CMK (cell line): ENCODE data around the gene TXLNB.

ENCODE experiments used
- DNase-seq: peaks from one replicate; pipeline ENCODE4 v3.0.0-alpha.2; 2010; ENCODE audit warnings: low read depth

The TXLNB gene

DNA sequence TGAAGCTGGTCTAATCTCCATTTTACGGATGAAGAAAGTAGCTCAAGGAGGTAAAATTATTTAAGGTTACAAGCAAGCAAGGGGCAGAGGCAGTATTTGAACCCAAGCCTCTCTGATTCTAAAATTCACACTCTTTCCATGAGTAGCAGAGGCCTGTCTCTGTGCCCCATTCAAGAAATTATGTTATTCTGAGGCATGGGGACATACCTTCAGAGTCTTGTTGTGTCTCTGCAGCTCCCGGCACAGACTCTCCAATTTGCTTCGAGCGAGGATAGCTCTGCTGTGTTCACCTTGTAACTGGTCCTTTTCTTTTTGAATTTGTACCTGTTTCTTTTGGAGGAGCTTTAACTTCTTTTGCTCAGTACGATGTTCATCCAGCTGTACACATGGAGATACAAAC, 21.5 kb downstream of the TXLNB start:
- DNase-seq: no peak

DNA sequence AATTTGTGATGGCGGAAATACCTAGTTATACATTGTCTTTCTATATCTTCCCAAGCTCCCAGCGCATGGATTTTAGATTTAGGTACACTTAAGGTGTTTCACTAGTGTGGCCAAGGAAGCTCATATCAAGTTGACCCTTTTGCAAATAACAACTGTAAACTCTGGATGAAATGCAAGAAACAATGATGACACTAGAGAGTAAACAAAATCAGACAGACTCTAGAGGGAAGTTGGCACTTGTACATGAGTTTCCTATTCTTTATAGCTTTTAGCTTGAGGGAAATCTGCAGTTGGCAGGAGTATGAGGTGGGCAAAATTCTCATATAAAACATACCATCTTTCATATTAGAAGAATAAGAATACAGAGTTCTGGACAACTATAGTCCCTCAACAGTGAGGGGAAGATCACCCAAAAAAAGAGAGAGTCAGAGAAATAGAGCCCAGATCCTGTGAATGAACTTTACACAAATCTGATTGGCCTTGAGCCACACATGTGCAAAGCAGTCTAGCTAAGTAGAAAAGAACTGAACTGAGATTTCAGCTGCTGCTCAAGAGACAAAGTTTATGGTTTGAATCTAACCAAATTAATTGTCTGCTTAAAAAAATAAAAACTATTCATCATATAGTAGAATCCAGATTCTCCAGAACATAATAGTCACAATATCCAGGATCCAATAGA, 26.1 kb downstream of the TXLNB start:
- no peak for DNase-seq

DNA sequence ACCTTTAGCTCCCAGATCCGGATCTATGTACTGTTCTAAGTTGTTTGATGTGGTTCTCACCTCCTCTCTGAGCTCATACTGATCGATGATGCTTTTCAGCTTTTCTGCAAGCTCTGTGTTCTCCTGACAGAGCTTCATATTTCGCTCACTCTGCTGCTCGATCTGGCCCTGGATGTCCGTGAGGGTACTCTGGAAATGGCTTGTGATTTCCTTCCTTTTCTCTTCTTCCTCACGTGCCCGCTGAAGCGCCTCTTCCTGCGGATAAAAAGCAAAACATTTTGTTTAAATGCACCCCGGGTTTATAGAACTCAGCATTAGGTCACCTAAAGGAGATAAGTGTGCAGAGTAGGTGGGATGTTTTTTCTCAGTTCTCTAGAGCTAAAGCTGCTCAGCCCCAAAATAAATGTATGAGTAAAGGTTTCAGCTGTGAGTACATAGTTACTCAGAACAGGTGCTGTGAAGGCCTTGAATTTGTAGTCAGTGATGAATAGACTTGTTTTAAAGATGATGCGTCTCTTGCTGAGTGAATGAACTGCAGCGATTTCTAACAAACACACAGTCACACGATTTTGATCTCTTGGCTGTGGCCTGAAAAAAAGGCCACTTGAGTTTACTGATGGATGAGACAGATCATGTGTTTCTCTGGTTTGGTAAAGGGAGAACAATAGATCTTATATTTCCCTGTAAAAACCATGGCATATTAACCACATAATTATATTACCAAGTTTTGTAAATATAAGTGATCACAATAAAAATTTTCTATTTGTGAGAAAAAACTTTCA, 29.1 kb downstream of the TXLNB start:
- DNase-seq: no peak

DNA sequence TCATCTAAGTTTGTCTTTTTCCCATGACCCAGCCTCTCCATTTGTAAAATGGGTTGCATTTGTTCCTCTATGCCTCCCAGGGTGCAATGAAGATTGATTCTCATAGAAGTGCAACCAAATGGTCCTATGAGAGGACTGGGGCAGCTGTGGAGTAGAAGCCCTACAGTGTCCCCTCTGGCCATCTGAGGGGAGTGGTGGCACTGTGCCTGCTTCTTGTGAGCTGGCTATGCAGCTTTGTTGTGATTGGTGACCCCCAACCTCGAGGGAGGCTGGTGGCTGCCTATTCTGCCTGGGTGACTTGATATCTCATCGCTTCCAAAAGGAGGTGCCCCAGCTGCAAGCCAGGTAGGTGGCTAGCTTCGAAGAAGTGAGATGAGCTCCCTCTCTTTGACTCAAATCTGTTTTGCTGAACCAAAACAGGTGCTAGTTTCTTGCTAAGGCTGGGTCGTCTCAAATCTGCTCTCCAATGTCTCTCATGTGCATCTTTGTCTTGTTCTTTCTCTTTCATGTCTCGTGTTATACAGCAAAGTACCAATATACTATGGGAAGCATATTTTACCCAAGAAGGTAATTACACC, 33.9 kb downstream of the TXLNB start:
- no peak for DNase-seq

DNA sequence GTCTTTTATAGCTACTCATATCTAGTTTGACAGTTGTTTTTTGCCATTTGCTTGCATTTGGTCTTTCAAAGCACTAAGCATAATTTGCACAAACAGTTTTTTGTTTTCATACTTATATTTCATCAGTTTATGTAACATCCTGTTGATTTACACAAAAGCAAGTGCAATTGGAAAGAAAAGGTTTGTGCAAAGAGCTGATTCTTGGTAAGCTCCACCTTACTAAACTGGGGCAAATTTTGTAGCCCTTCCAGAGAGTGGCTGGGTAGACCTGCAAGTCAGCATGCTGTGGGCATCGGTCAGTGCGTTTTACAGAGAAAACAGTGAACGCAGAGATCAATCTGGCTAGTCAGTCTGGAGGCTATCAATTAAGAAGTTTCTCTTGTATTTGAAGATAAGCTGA, 34.5 kb downstream of the TXLNB start:
- DNase-seq: no peak

DNA sequence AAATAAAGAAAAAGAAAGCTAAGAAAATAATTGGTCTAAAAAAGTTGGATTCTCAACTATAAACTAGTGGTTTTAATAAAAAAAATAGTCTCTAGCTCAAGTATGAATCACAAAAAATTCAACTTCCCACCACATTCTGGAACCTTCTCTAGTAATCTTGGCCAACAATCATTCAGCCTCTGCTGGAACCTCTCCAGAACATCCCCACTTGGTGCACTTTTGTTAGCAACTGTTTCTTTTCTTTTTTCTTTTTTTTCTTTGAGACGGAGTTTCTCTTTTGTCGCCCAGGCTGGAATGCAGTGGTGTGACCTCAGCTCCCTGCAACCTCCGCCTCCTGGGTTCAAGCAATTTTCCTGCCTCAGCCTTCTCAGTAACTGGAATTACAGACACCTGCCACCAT, 35.7 kb downstream of the TXLNB start:
- DNase-seq: no peak

DNA sequence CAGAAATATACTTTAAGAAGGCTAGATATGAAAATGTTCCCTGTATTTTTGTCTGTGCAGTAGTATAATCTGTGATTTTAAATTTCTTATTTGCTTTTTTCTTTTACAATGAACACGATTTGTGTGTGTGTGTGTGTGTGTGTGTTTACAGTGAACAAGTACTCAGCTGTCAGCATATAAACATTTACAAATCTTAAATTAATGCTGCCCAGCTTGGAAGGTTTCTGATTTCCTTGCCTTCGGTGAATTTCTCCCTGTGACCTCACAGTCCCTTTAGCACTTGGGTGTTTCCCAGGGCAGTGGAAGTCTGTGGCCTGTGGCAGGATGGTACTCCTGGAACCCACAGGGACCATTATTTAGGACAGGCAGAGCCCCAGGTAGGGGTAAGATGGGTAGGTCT, 37.6 kb downstream of the TXLNB start:
- no peak for DNase-seq

DNA sequence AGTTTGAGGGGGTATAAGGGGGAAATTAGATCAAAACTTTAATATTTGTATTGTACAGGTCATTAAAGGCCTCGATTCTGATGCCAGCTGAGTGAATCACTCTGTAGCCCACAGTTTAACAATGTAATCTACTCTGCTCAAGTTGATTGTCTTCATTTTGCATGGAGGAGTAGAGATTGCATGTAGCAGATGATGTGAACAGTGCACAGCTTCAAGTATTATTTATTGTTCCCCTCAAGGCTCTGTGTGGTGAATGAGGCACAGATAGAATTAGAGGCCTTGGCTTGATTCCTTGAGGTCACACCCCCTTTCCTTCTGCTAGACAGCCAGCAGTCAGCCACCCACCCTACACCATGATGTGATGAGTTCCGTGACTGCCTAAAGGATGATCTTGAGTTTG, 38.1 kb downstream of the TXLNB start:
- DNase-seq: no peak

DNA sequence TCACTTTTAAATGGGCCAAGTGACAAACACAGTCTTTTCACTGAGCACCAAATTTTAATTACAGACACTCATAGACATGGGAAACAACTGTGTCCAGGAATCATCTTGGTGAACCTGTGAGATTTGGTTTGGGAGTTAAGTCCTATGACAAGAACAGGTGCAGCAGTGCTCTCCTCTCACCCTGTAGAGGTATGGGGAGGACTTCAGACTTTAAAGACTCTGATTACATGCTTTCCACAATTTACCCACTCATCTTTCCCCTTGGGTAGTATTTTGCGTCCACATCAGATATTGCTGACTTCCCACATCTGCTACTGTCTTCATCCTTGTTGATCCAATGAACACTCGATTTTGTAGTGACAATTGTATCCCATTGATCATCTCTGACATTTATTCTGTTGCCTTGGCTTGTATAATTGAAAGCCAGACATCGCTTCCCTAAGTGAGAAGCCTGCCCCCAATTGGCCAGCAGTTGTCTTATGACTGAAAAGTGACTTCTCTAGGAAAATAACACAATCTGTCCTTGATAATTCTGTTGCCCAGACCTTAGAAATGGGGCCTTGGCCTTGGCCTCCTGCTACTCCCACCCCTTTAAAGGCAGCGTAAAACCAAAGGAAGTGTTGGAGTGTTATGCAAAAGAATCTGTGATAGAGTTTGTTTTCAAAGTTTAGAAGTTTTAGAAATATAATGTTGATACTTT, 40.0 kb downstream of the TXLNB start:
- no peak for DNase-seq

DNA sequence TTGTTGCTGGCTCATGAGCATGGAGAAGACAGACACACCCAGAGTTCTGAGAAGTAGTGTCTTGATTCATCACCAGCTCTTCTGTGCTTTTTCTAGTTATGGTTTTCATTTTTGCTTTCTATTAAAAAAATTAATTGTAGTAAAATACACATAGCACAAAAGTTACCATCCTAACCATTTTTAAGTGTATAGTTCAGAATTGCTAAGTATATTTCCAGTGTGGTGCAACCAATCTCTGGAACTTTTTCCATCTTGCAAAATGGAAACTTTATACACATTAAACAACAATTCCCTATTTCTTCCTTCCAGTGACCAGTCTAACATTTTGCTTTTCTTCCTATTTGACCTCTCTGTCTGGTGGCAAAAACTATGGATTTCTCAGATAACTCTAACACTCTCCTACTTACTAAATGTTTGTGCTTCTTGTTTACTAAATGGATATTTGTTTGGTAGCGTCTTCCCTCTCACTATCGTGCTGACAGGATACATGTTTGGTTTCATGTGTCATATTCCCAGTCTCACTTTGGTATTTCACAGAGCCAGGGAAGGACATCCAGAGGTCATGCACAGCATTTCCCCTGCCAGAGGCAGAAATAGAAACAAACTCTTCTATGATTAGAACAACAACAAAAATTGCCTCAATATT, 40.6 kb downstream of the TXLNB start:
- no peak for DNase-seq

DNA sequence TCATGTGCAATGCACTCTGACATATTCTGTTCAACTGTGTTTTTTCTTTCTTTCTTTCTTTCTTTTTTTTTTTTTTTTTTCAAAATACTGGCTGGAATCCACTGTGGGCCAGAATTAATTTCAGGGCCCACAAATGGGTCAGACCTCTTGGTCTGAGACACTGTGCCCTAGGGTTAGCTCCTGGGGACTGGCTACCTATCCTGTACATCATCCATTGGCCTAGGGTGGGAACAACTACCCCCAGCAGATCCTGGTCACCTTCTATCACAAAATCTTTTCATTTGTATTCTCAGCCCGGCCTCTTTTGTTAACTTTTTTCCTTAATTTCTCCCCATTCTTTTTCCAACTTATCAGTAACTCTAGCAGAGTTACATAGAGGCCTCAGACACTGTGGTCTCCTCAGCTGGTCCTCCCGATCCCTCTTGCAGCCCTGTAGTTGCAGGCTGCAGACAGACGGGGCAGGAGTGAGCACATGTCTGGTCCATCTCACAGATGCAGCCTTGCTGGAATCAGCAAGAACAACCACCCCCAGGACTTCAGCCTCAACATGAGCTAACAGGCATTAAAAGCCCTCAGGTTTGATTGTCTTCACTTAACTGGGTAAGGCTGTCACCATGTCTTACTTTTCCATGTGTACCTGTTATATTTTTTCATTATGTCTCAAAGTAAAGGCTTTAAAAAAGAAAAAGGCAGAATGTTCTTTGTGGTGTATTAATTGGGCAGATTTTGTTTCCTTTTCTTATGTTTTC, 41.3 kb downstream of the TXLNB start:
- peak; percentile 32 for DNase-seq

DNA sequence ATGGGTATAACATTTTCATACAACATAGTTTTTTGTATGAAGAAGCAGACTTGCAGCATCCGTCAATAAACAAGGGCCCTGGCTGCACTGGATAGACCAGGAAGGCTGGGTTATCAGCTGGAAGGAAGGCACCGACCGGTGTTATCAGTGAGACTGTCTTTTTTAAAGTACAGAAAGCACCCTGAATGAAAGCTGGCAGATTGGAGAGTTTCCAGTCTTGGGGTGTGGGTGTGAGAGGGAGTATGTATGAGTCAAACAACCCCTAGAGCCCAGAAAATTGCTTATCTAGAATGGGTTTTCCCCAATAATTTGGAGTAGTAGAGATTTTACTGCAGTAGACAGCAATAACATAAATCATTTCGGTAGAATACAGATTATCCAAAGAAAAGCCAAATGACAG, 42.4 kb downstream of the TXLNB start:
- DNase-seq: no peak

DNA sequence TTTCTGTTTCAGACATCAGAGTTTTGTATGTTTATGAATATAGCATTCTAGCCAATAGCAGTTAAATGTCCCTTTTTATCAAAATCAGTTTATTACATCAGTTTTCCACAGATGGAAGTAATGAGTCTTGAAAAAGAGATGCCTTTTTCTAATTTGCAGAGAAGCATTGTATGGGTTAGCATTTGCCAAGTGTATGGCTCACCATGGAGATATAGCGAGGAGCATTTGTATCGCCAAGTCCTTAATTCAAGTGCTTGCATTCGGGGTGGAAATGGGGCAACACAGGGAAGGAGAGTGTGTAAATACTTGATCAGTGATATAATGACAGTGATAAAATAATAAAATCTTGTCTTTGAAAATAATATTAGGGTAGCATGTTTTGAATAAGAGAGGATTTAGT, 42.9 kb downstream of the TXLNB start:
- DNase-seq: no peak

DNA sequence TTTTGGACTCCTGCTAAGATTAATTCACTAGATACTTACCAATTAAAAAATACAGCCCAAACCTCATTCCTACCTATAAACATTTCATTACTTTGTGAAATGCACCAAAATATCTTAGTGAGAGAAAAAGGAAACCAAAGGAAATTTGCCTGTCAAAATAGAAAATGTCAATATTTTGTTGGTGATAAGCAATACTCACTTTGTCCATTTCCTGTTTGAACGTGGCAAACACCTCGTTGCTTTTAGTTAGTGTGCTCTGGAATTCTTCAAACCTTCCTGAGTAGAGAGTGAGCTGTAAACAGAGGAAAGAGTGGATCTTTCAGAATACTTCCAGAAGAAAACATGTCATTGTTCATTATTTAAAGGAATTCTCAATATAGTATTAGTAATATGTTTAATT, 44.2 kb downstream of the TXLNB start:
- no peak for DNase-seq

DNA sequence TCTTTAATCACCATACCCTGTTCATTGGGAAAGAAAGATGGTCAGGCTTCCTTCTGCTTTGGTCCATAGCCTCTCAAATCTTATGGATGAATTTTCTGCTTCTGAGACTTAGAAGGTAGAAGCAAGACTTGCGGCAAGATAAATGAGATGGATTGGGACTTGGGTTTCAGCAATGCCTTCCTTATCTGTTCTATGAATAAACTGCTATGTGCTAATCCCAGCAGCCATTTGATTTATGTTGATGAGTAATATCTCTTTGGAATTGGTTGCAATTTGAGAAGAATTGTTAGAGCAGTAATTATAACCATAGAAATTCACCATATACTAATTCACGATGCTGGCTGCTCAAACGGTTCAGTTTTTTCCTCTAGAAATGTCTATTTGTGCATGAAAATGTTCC, 48.3 kb downstream of the TXLNB start:
- DNase-seq: no peak

DNA sequence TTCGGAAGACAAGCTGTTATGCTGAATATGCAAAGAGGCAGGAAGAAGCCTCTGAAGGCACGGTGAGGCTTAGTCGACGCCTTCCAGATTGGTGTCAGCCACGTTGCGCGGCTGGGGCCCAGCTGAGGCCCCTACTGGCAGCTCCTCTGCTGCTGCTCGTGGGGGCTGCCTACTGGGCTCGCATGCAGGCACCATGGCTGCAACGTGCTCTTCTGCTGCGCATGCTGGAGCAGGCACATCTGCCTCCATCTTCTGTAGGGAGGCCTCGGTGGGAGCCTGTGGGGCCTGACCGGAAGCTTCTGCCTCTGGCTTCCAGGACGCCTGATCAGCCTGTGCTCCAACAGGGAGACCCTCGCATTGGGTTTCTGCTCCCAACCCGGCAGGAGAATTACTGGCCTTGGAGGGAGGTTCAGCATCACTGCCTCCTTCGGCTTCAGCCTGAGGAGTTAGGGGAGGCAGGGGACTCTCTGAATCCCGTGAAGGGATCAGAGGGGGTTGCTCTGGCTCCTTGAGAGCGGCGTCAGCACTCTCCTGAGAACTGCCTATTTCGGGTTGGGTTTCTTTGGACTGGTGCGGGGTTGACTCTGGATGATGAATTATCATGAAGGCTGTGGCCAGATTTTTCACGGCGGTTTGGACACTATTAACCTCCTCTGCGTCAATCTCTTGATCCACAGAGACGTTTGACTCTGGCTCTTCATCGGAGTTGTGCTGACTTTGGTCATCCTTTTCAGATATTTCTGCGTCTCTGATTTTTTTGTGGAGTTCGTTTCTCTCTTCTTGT, 49.1 kb downstream of the TXLNB start:
- DNase-seq: no peak

DNA sequence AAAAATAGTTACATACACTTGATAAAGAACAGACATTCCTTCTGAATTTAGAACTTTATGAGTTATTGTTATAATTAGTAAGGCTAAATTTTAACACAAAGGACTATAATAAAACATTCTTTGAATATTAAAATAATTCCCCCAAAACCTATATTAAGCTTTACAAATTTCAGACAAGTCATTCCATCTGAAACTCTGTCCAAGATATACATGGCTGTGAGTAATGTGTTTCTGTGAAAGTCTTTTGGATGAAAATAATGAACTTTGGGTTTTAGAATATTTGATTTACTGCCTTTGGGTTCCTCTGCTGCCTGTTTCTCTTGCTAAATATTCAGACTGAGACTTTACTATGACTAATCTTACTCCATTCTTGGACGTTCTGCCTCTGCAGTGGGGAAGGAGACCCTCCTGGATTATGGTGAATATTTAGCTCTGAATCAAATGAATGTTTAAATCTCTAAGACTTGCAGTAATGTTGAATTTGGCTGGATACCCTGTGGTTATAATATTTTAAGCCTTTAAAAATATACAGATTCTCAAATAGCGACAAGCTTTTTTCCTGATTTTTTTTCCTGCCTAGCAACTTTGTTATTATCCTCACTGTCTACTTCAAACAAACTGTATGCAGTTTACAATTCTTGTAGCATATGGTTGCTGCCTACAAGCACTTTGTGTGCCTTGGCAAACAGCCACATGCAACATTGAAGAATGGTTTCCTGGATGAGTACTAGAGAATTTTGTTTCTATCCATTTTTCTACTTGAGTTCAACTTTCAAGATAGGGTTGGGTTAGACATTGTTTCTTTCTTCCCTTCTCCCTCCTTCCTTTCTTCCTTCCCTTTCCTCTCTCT, 51.4 kb downstream of the TXLNB start:
- DNase-seq: no peak

DNA sequence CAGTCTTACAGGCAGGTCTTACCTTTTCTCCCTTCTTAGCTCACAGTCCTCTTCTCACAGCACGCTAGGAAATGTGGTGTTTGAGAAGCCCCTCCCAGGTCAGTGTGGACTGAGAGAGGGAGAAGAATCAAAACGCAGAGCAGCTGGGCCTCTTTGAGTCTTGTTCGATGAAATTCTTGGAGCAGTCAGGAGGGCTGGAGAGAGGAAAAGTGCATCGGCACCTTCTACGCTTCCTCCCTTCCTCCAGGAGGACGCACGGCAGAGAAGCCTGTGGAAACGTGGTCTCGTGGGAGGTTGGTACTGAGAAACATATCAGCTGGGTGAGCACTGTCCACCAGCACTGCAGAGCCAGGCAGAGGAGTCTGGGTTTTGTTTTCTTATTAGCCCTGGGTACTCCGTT, 52.7 kb downstream of the TXLNB start:
- no peak for DNase-seq

DNA sequence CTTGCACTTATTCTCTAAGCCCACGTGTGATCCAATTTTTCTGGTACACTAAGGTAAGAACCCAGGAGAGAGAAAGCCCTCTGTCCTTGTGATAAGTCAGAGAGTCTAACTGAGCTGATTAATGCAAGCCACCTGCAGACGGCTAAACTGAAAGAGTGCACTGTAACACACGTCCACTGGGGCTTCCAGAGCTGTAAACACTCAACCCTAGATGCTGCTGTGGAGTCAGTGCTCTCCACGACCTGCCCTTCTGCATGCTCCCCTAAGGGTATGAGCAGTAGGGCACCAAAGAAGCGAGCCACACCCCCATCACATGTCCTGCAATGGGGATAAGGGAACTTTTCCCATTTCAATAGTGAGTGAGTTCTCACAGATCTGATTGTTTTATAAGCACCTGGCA, 55.7 kb downstream of the TXLNB start:
- no peak for DNase-seq

DNA sequence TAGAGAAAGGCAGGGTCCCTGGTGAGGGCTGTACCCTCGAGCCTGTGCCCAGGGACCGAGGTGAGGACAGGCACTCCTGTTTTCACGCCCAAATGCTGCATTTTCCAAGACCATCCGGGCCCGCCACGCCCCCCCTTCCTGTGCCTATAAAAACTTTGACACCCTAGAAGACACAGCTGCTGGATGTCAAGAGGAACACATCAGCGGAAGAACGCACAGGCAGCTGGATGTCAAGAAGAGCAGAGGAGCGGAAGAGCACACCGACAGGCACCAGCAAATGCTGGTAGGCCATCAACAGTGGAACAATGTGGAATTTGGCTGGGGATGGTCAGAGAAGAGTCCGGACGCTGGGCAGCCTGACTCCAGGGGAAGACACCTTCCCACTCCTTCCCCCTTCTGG, 56.1 kb downstream of the TXLNB start:
- DNase-seq: no peak
